HG02678 (cell line): ENCODE measurements around the gene FGFR2.

Experiments used
- ATAC-seq: cut with Tn5 transposase; IDR thresholded peaks from one replicate; pipeline ENCODE4 v1.9.1; 2021; ENCODE audit warnings: mild to moderate bottlenecking, moderate library complexity; ENCODE audit not compliant: unreplicated experiment

Gene FGFR2

DNA sequence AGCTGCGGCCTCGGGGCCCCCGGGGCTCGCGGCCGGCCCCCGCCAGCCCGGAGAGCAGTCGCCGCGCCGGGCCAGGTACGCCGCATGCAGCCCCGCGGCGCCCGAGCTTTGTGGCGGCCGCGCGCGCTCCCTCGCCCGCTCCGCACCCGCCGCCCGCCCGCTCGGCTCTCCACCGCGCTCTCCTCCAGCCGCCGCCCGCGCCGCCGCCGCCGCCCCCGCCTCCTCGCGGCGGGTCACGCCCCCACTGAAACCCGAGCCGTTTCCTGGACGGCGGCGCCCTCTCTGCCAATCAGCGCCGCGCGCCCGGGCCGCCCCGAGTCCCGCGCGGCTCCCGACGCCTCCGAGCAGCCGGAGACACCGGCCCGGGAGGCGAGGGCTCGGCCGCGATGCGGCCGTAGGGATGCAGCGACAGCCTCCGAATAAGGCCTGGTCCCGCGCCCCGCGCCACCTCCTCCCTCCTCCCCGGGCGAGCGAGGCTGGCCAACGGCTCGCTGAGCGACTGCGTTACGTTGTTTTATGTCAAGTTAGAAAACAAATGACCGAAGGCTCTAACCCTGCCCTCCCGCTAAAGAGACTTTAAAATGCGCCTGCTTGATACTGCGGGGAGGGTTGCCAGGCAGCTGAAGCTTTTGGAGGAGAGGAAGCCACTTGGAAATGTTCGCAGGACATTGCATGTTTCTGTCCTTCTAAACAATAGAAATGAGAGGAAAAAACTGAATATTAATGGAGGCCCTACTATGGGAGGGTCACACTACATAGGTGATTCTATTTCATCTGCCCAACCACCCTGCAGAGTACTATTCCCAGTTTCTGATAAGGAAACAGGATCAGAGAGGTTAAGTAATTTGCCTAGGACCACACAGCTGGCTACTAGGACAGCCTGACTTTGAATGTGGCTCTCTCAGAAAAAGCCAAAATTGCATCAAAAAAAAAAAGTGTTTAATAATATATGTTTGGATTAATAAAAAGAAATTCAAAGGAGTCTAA lies at the start of gene FGFR2:
Gene FGFR2 (minus strand): TSS at position 182 of the 987 bp plus-strand sequence. CDS start 4,627 bp downstream, outside the sequence.
- ATAC-seq = peak; percentile 92

DNA sequence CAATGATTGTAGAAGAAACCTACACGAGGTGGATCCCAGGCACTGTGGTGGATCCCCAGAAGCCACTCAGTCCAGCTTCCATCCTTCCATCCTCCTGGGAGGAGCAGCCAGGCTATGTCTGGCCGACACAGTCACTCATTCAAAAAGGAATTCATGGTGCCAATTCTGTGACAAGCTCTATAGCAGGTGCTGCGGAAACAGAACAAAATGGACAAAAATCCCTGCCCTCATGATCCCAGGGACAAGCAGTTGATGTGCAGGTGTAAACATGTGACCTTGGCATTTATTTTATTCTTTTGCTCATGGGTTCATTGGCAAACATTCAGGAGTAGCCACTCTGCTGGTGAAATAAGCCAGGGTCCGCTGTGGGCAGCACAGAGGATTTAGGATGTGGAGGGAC lies 49.2 kb upstream of the FGFR2 start:
- ATAC-seq = no peak

DNA sequence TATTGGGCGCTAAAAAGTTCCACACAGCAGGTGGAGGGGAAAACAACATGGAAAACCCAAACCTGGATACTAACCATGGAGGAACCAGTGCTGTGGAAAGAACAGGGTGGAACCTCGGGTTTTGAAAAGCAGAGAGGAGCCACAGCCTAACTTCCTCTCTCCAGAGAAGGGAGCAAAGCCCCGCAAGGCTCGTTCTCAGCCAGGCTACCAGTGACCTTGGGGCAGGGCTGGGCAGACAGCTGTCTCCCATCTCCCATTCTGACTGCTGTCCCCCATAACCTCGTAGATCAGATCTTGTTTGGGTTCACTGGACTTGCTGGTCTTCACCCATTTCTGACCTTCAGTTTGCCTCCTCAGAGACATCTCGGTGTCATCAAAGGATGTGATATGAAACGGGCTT lies 47.5 kb upstream of the FGFR2 start:
- no peak for ATAC-seq

DNA sequence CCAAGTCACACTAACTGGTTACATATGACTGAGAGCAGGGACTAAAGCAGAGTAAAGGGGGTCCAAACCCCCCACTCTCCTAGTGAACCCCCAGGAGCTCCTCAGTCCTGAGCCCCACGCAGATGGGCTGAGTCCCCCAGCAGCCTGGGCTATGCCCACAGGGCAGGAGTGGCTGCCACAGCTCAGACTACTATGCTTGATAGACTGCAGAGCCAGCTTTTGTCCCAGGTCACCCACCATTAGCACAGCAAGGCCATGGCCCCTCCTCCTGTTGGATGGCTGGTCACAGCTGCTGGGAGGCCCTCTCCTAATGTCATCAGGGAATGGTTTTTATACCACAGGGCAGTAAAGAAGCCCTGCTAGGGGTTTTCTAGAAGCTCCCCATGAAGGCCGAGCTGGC lies 46.3 kb upstream of the FGFR2 start:
- ATAC-seq = no peak

DNA sequence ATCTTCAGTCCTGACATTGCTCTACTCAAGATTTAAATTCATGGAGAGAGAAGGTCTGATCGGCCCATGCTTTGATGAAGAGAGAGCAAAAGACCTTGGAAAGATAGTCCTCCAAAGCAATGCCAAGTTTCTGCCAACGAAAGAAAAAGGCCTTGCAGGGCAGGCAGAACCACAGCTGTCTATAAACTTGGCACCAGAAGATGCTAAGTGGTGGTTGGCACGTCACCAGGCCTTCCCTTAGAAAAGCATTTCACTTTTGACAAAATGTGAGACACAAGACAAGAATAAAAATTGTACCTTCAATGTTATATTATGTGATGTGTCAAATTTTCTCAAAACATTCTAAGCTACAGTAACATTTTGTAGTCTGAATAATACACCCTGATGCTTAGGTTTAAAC lies 42.0 kb upstream of the FGFR2 start:
- ATAC-seq = no peak

DNA sequence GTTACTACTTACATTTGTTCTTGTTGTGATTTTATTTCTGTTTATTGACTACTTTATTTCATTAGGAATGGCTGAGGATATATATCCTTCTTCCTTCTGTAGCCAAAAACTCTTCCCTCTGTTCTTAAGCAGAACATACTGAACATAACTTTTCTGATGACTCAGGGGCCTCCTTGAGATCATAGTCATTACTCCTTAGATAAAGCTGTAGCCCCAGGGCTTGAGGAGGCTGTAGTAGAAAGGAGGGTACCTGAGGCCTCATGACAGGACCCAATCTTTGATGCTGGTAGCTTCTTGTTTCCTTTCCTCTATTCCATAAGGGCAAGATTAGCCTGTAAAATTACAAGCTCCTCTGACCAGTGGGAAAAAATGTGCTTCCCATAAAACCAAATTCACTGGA lies 41.2 kb upstream of the FGFR2 start:
- ATAC-seq = no peak

DNA sequence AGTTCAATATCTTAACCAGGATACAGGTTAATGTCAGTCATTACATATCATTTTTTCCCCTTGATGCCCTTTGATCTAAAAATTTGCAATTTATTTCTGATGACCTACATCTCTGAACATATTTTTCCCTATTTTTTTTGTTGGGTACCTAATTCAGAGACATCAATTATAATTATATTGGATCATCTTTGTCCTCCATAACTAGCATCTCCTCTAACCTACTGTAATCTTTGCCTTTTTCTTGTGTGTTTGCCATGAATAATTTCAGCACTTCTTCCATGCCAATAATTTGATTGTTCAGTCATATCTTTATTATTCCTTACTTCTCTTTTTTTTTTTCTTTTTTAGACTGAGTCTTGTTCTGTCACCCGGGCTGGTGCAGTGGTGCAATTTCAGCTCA lies 39.2 kb upstream of the FGFR2 start:
- no peak for ATAC-seq

DNA sequence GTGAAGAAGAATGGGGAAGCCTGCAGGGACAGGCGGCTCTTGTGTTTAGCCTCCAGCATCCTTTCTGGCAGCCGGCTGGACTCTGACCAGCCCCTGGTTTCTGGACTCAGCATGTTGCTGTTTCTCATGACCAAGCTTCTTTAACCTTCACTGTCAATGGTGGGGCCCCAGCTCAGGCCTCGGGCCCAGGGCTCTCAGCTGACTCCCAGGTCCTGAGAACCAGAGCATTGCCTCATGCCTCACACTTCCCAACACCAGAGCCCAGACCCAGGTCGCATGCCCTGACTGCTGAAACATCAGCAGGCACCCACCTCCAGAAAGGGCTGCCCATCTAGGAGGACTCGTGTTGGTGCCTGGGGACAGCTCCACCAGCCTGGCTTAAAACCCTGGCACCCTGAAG lies 34.8 kb upstream of the FGFR2 start:
- ATAC-seq = no peak

DNA sequence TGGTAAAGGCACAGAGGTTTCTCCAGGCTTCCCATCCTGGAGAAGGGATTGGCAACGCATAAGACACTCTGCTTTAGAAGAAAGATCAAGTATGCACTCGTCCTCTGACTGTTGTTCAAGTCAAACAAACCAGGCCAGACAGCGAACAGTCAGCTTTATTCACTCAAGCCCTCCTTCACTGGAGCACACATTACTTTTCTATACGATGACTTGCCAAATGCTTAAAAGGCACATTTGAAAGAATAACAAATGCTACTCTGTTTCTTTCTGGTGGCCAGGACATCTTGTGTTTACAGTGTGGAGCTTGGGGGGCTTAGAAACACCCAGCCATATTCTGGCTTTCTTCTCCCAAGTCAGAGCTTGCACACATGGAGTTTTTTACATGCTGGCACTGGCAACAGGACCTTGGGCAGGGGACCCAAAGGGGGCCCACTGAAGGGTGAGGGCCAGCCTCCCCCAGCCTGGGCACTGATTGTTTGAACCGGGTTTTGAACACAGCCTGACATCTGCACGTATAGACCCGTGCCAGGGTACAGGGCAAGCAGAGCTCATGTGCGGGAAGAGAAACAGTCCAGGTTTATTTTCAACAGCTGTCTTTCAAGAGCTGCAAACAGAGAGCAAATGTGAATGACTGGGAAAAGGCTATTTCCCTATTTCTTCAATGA lies 33.3 kb upstream of the FGFR2 start:
- ATAC-seq = no peak

DNA sequence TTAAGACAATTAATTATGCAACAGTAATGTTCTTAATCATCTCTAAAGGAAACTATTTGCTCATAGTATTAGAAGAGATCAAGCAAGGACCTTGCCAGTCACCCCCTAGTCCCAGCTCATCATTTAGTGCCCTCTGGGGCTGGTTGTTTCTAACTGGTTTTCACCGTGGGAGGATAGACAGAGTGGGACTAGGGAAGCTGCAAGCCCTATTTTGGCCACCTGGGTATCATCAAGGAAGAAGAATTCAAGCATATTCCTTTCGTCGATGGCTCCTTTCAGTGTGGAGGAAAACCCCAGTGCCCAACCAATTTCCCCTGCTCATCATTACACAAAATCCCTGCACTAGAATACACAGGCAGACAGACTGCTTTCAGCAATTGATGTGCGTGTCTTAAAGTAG lies 30.6 kb upstream of the FGFR2 start:
- ATAC-seq = no peak

DNA sequence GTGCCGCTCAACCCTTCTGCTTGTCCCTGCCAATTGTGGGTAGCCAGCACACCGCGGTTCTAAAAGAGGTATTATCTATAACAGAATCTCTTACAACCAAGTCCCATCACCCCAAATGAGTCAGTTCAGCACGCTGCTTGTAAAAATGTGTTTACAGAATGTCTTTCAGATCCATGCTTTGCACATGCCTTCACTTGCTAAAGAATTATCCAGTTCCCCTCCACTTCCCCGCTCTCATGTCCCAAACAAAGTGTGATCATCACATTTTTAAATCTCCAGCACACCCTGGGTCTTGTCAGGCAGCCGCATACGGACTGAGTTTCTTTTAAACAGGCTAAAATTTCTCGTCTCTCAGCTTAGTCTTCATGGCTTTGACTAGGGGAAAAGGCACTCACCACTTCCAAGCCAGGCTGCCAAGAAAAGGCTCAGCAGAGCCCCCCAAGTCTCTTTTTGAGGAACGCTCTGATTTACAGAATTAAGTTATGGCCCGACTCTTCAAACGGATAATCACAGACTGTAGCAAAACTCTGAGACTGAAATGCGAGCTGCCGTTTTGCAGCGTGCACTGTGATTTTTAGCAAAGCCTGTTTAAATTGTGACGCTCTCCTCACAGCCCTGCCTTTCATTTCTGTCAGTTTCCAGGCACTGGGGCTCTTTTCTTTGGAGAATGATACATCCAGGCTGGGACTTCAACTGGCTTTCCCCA lies 29.8 kb upstream of the FGFR2 start:
- no peak for ATAC-seq

DNA sequence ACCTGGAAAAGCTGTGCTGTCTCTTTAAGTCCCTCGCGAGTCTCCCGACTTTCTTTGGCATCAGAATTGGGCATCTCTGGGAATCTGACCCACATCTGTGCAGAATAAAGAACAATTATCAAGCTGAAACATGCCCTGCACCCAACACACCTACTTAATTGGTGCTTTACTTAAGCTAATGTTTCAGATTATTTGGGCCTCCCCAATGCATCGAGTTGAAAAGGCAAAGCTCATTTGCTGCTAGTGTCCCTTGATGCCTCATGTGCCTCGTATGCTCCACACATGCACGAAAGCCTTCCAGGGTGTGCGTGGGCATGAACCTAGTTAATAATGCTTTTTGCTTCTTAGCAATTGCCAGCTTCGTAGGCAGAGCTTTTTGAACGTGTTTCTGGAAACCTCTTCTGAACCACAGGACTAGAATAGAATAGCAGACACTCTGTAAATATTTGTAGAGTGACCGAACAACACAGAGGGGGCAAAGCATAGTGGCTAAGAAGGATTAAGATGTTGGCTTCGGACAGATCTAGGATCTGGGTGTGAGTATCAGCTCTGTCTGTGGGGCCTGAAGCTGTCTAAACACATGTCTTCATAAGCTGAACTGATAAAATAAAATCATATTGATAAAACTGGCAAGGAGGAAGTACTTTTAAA lies 26.7 kb upstream of the FGFR2 start:
- ATAC-seq = no peak

DNA sequence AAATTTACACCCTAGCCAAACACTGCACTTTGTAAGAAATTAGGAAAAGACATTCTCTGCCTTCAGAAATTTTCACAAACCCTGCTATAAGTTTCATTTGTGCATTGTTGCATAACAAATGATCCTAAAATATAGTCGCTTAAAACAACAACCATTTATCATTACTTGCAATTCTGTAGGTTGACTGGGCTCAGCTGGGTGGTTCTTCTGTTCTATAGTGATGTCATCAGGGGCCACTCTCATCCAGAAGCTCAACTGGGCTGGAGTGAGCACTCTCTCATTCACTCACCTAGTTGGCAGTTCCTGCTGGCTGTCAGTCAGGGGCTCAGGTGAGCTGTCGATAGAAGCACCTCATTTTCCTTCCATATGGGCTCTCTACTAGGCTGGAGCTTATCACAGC lies 20.7 kb upstream of the FGFR2 start:
- ATAC-seq = no peak

DNA sequence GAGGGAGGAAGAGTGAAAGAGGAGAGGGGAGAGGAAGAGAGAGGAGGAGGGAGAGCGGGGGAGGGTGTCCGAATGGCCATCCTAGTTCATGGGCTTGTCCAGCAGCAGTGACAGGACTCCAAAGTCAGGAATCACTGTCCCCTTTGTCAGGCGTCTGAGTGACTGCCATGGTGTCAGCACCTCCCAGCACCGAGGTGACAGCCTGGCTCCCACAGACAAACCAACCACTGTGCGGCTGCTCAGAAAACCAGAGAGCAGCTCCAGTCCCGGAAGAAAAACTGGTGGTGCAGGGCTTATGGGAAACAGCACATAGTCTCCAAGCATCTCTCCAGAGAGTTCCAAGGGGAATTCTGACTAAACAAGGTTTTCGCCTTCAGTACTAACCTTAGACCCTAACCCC lies 18.9 kb upstream of the FGFR2 start:
- ATAC-seq = no peak

DNA sequence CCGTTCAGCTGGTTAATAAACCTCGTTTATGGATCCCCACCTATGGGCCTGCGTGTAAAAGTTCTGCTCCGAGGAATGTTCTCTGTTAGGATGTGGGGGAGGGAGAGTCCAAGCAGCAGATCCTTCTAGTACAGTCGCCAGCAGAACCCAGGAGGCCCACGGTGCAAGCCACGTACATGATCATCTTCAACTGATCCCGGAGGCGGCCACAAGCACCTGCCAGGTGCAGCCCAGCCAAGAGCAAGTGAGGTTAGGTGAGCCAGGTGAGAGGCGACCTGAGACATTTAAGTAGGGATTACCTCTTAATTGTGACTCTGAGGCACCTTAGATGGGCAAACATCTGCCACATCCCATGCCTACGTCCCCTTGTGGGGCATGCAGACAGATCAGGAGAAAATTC lies 18.0 kb upstream of the FGFR2 start:
- ATAC-seq = no peak

DNA sequence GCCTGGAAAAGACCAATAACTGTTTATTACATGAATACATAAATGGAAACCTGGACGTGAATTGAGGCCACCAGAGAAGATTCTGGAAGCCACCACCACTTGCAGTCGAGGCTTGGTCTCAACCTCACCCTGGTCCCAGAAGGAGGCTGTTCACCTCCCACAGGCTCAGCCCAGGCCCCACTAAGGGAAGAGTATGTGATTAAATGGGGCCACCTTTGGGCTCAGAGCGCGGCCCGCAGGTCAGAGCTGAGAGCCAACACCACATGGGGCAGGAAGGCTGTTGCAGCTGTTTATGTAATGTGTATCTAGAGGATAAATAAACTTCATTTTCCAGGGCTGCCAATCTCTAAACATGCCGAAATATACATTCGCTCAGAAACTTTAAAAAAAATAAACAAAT lies 17.6 kb upstream of the FGFR2 start:
- no peak for ATAC-seq

DNA sequence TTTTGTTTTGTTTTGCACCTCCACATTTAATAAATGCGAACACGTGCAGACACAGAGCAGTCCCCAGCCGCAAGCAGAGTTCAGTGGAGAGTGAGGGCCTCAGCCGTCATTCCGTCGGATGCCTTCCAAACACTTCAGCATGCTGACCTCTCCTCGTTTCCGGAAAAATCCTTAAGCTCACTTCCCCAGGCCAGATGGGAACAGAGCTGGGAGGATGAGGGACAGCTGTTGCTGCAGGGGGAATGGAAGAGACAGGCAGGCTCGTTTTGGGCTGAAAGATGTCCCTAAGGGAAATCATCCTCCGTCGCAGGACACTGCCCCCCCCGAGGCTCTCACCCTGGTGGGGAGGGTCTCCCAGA lies 17.2 kb upstream of the FGFR2 start:
- ATAC-seq = no peak

DNA sequence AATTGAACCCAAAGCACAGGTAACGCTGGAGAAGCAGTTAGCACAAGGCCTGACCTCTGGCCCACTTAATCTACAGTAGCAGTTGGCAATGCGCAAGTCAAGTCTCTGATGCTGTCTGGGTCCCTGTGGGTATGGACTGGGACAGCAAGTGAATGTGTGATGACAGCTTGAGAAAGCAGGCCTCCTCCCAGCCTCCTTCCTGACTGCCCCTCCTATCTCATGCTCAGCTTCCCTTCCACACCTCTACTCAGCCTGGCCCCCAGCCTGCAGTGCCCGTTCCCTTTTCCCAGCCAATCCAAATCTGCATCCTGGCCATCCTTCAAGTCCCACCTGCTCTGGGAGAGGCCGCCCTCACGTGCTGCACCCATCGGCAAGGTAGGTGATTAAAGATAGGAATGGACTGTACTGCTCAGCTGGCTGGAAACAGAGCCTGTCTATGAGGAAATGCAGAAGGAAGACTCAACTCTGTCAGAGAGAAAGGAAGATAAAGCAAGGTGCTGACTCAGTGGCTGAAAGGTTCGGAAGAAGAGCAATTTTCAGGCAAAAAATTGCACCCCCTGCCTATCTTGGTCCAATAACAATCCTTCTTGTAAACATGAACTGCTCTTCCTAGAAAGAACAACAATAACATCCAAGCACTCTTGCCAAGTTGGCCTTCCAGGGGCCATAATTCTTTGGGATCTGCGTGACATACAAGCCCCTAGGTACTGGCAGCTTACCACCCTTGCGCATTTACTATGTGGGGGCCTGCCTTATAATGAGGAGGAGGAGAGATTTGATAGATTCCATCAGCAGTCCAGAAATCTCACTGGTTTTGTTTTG lies 16.6 kb upstream of the FGFR2 start:
- no peak for ATAC-seq

DNA sequence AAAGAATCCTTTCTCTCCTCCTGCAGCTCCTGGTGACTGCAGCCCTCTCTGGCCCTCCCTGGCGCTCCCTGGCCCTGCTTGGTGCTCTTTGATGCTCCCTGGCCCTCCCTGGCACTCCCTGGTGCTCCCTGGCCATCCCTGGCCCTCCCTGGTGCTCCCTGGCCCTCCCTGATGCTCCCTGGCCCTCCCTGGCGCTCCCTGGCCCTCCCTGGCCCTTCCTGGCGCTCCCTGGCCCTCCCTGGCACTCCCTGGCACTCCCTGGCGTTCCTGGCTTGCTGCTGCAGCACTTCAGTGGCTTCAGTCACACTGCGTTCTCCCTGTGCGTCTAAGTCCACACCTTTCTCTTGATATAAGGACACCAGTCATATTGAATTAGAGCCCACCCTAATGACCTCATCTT lies 15.2 kb upstream of the FGFR2 start:
- no peak for ATAC-seq

DNA sequence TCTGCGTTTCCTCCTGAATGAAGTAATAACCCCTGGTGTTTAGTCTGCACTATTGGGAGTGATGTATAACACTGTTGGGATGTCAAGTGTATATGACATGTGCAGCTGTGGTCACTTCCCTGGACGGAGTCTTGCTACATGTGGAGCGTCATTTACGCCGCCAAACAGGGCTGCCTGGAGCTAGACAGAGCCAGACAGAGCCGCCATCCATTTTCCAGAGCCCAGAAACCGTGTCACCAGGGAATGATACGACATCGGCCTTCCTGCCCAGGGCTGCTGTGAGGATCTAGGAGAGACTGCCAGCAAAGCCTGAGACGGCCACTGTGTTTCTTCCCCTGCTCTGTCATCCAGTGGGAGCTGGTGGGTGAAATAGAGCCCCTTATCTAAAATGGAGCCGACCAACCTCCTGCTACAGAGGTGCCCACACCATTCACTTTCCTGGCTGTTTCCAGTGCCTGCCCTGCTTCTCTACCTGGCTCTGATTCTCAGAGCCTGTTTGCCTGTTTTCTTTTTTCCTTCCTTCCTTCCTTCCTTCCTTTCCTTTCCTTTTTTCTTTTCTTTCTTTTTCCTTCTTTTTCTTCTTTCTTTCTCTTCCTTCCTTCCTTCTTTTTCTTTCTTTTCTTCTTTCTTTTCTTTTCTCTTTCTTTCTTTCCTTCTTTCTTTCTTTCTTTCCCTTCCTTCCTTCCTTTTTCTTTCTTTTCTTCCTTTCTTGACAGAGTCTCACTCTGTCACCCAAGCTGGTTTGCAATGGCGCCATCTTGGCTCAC lies 13.3 kb upstream of the FGFR2 start:
- ATAC-seq = no peak
